ENCODE results near the gene CASP4. TPM values are rescaled to one million over a fixed set of nuclear protein-coding genes. Genes with fewer than 3 reads are reported as not detected.

The CASP4 gene
- total RNA-seq, 3 donors from 2014 or later (not counting 1 experiment from before 2014, with no cell fraction given) = 132 to 156 (median 149) TPM

GRCh38 chr11:104970756-104971155 is 2.4 kb upstream of the CASP4 start:
- Histone ChIP-seq H3K36me3 (ENCODE audit: control insufficient read depth, insufficient read depth, low read length) (no peaks in the 10 kb centered on the region), H3K27me3 (ENCODE audit: control insufficient read depth, insufficient read depth, low read length) (no peaks in the 10 kb centered on the region), H3K9me3 (ENCODE audit: control insufficient read depth, insufficient read depth, low read length) (peaks cover 14% of the 10 kb centered on the region), H3K4me1 (ENCODE audit: control insufficient read depth, insufficient read depth, low read length) (peaks cover 14% of the 10 kb centered on the region), H3K4me3 (ENCODE audit: low read length) (no peak overlapping the region), H3K27ac (ENCODE audit: low read length) (no peak overlapping the region)
- H3K27ac Mint-ChIP-seq = peak overlapping the region; percentile 56 to 97
- peaks cover 32 to 38% of the 10 kb centered on the region in 2 donors for H3K4me1 Mint-ChIP-seq
- H3K4me3 Mint-ChIP-seq = no peak overlapping the region
- peaks cover 29% of the 10 kb centered on the region for H3K36me3 Mint-ChIP-seq
- peaks cover 4 to 6% of the 10 kb centered on the region in 2 donors for H3K9me3 Mint-ChIP-seq
- no peak for DNase-seq
- intact Hi-C loops (cut with micrococcal nuclease) = no loop called here
- TF ChIP-seq CTCF (IDR thresholded peaks at IDR 0.05) = no peak
- ATAC-seq = no peak
- H3K27me3 Mint-ChIP-seq (ENCODE audit: low read depth in 2 of 2) = no peaks in the 10 kb centered on the region

- Mint-ChIP-seq H3K36me3 (peaks cover 22% of the 10 kb centered on the region), H3K4me3 (peak overlapping the region; percentile 96), H3K27me3 (ENCODE audit: low read depth in 2 of 2) (no peaks in the 10 kb centered on the region), H3K4me1 (peaks cover 42 to 48% of the 10 kb centered on the region in 2 donors), H3K27ac (peak overlapping the region; percentile 97 to 98), H3K9me3 (peaks cover 4 to 6% of the 10 kb centered on the region in 2 donors)
- ATAC-seq (no peak), DNase-seq (peak in 1 of 2 donors; percentile 17)
- intact Hi-C loops (cut with micrococcal nuclease) = loop anchor here (5.0 kb wide), 1 partner anchor 63 kb away; no protein-coding TSS in a partner anchor
- Histone ChIP-seq H3K36me3 (ENCODE audit: control insufficient read depth, insufficient read depth, low read length) (peaks cover 2% of the 10 kb centered on the region), H3K4me1 (ENCODE audit: control insufficient read depth, insufficient read depth, low read length) (peaks cover 22% of the 10 kb centered on the region), H3K9me3 (ENCODE audit: control insufficient read depth, insufficient read depth, low read length) (peaks cover 10% of the 10 kb centered on the region), H3K27me3 (ENCODE audit: control insufficient read depth, insufficient read depth, low read length) (no peaks in the 10 kb centered on the region), H3K27ac (ENCODE audit: low read length) (peak overlapping the region; percentile 93), H3K4me3 (ENCODE audit: low read length) (peak overlapping the region; percentile 81)
- TF ChIP-seq CTCF (IDR thresholded peaks at IDR 0.05) = no peak
- 89% methylated on average over 16 of the region's 16 CpGs for WGBS (ENCODE audit: insufficient coverage)
These were observed 742 bp upstream of the CASP4 start for GRCh38 chr11:104968856-104969776.

- Mint-ChIP-seq H3K9me3 (peaks cover 0 to 4% of the 10 kb centered on the region in 2 donors), H3K27me3 (ENCODE audit: low read depth in 2 of 2) (no peaks in the 10 kb centered on the region), H3K4me1 (peaks cover 55 to 57% of the 10 kb centered on the region in 2 donors), H3K4me3 (peak overlapping the region; percentile 96), H3K27ac (peak overlapping the region; percentile 97 to 98), H3K36me3 (peaks cover 8% of the 10 kb centered on the region)
- intact Hi-C loops (cut with micrococcal nuclease) = loop anchor here (5.0 kb wide), 1 partner anchor 65 kb away; no protein-coding TSS in a partner anchor
- Histone ChIP-seq H3K27ac (ENCODE audit: low read length) (peak overlapping the region; percentile 93), H3K27me3 (ENCODE audit: control insufficient read depth, insufficient read depth, low read length) (no peaks in the 10 kb centered on the region), H3K4me1 (ENCODE audit: control insufficient read depth, insufficient read depth, low read length) (peaks cover 22% of the 10 kb centered on the region), H3K36me3 (ENCODE audit: control insufficient read depth, insufficient read depth, low read length) (peaks cover 5% of the 10 kb centered on the region), H3K4me3 (ENCODE audit: low read length) (peak overlapping the region; percentile 81), H3K9me3 (ENCODE audit: control insufficient read depth, insufficient read depth, low read length) (peaks cover under 1% of the 10 kb centered on the region)
- ATAC-seq (peak; percentile 19 to 48 (median 29)), DNase-seq (peak in 1 of 2 donors; percentile 23)
- 7% methylated on average over 8 of the region's 11 CpGs for WGBS (ENCODE audit: insufficient coverage)
- no peak for TF ChIP-seq CTCF (IDR thresholded peaks at IDR 0.05)
These were observed 630 bp downstream of the CASP4 start for GRCh38 chr11:104967534-104968354.

All from natural killer cell (primary cell).